HepG2 (cell line): ENCODE measurements around the gene NHERF2. TPM values are rescaled to one million over a fixed set of nuclear protein-coding genes. Genes with fewer than 3 reads are reported as not detected.
A peak's percentile ranks its signal among the peaks of the same experiment; 100 is the strongest.

Experiments used
- CSRNP1 ChIP-seq: sonication (generic); formaldehyde crosslinking; IDR thresholded peaks from 2 replicates; pipeline ENCODE4 v1.8.1; 2023; ENCODE audit warnings: mild to moderate bottlenecking, missing genetic modification reagents
- GMEB2 ChIP-seq: IDR thresholded peaks from 2 replicates; pipeline ENCODE4 v1.6.1; 2016; ENCODE audit warnings: missing biosample characterization, missing genetic modification reagents, low read depth
- HMG20B ChIP-seq: conservative IDR thresholded peaks from 2 replicates; pipeline ENCODE4 v1.6.1; 2016; ENCODE audit warnings: missing genetic modification reagents, missing compliant biosample characterization
- MED8 ChIP-seq: sonication (generic); formaldehyde crosslinking; IDR thresholded peaks from 2 replicates; pipeline ENCODE4 v1.8.1; 2023; ENCODE audit warnings: mild to moderate bottlenecking, missing genetic modification reagents; ENCODE audit not compliant: insufficient replicate concordance
- MEF2D ChIP-seq: sonication (generic); formaldehyde crosslinking; IDR thresholded peaks from 2 replicates; pipeline ENCODE4 v1.5.1; 2020; ENCODE audit warnings: mild to moderate bottlenecking, missing genetic modification reagents
- MIER3 ChIP-seq: IDR thresholded peaks from 2 replicates; pipeline ENCODE4 v1.6.1; 2016; ENCODE audit warnings: missing compliant biosample characterization, borderline replicate concordance
- NFYB ChIP-seq: sonication (generic); formaldehyde crosslinking; IDR thresholded peaks from 2 replicates; pipeline ENCODE4 v1.4.0; 2020; ENCODE audit warnings: missing genetic modification reagents
- NR2C2 ChIP-seq: sonication (generic); formaldehyde crosslinking; IDR thresholded peaks from 2 replicates; pipeline ENCODE4 v1.4.0; 2020; ENCODE audit warnings: missing genetic modification reagents, mild to moderate bottlenecking, moderate library complexity, borderline replicate concordance
- SMC3 ChIP-seq: IDR thresholded peaks from 2 replicates; pipeline ENCODE4 v1.6.1; 2011; ENCODE audit warnings: low read length, improper control_type of control experiment
- SRY ChIP-seq: sonication (generic); formaldehyde crosslinking; IDR thresholded peaks from 2 replicates; pipeline ENCODE4 v1.8.0; 2022; ENCODE audit warnings: mild to moderate bottlenecking, missing genetic modification reagents
- TCF7L2 ChIP-seq: IDR thresholded peaks from 2 replicates; pipeline ENCODE4 v1.6.1; 2011; ENCODE audit warnings: mild to moderate bottlenecking, low read depth, low read length, moderate library complexity
- THRA ChIP-seq: sonication (generic); formaldehyde crosslinking; IDR thresholded peaks from 2 replicates; pipeline ENCODE4 v1.4.0; 2020; ENCODE audit warnings: missing genetic modification reagents, borderline replicate concordance
- ZC3H4 ChIP-seq: sonication (generic); formaldehyde crosslinking; IDR thresholded peaks from 2 replicates; pipeline ENCODE4 v1.4.0; 2020; ENCODE audit warnings: missing genetic modification reagents, borderline replicate concordance
- ZFP90 ChIP-seq: sonication (generic); formaldehyde crosslinking; IDR thresholded peaks from 2 replicates; pipeline ENCODE4 v1.8.0; 2022; ENCODE audit warnings: missing genetic modification reagents, mild to moderate bottlenecking, inconsistent platforms, borderline replicate concordance
- ZNF276 ChIP-seq: sonication (generic); formaldehyde crosslinking; IDR thresholded peaks from 2 replicates; pipeline ENCODE4 v1.4.0; 2020; ENCODE audit warnings: mild to moderate bottlenecking, low read depth, missing genetic modification reagents
- ZNF503 ChIP-seq: sonication (generic); formaldehyde crosslinking; IDR thresholded peaks from 2 replicates; pipeline ENCODE4 v1.4.0; 2020; ENCODE audit warnings: missing genetic modification reagents
- ZNF543 ChIP-seq: sonication (generic); formaldehyde crosslinking; IDR thresholded peaks from 2 replicates; pipeline ENCODE4 v1.4.0; 2020; ENCODE audit warnings: mild to moderate bottlenecking, missing genetic modification reagents
- ZNF773 ChIP-seq: sonication (generic); formaldehyde crosslinking; IDR thresholded peaks from 2 replicates; pipeline ENCODE4 v1.4.0; 2020; ENCODE audit warnings: missing genetic modification reagents, borderline replicate concordance
- polyA plus RNA-seq, 8 experiments: library from polyadenylated mRNA; depleted of rRNA in 3 of 8; stranded (reverse) in 7 of 8; unstranded in 1 of 8; fragments of >200 nt; fragmentation: Illumina TruSeq in 4 of 8; extraction: Trizol in 4 of 8; gene quantifications; 2 replicates each; pipeline versions ENCODE4 v1.2.1 to v1.2.3, GENCODE V29; 2011 to 2016; ENCODE audit warnings: low read depth in 4 of 8, missing spikeins in 1 of 8, mixed read lengths in 1 of 8; ENCODE audit not compliant: insufficient read depth in 1 of 8
- total RNA-seq, 5 experiments: library from RNA; depleted of rRNA; stranded (reverse); fragments of >200 nt; fragmentation: Illumina TruSeq; extraction: Trizol; gene quantifications; 2 replicates each; pipeline ENCODE4 v1.2.3, GENCODE V29; 2016; ENCODE audit warnings: low read depth in 1 of 5
- TF ChIP-seq, protein P1 (sequence below): sonication (generic); formaldehyde crosslinking; IDR thresholded peaks from 2 replicates; pipeline ENCODE4 v1.9.0; 2022; ENCODE audit warnings: low read depth, missing genetic modification reagents

The NHERF2 gene
- total and polyA plus RNA-seq, 2 of the 13 experiments (the other 11 are each of a cell fraction or from before 2014, with no cell fraction given): 23.7 to 39.3 TPM

- TF ChIP-seq THRA (CRISPR knock-in tag) (no peak), ZFP90 (CRISPR knock-in tag) (0 out of 2 replicates have a peak, but pooled peaks have one; percentile 34), ZNF543 (CRISPR knock-in tag) (no peak), NR2C2 (CRISPR knock-in tag) (no peak), ZNF773 (no peak), HMG20B (CRISPR knock-in tag) (no peak), GMEB2 (CRISPR knock-in tag) (no peak), MEF2D (CRISPR knock-in tag) (no peak), TCF7L2 (no peak), SRY (CRISPR knock-in tag) (peak; percentile 29; the same call in 1 of the 2 replicates), CSRNP1 (peak; percentile 51; the same call in 1 of the 2 replicates), MIER3 (CRISPR knock-in tag) (no peak), MED8 (CRISPR knock-in tag) (no peak), ZNF276 (CRISPR knock-in tag) (0 out of 2 replicates have a peak, but pooled peaks have one; percentile 29), SMC3 (0 out of 2 replicates have a peak, but pooled peaks have one; percentile 10), ZNF503 (CRISPR knock-in tag) (no peak), NFYB (CRISPR knock-in tag) (no peak), ZC3H4 (CRISPR knock-in tag) (no peak)
- TF ChIP-seq, protein P1, sequence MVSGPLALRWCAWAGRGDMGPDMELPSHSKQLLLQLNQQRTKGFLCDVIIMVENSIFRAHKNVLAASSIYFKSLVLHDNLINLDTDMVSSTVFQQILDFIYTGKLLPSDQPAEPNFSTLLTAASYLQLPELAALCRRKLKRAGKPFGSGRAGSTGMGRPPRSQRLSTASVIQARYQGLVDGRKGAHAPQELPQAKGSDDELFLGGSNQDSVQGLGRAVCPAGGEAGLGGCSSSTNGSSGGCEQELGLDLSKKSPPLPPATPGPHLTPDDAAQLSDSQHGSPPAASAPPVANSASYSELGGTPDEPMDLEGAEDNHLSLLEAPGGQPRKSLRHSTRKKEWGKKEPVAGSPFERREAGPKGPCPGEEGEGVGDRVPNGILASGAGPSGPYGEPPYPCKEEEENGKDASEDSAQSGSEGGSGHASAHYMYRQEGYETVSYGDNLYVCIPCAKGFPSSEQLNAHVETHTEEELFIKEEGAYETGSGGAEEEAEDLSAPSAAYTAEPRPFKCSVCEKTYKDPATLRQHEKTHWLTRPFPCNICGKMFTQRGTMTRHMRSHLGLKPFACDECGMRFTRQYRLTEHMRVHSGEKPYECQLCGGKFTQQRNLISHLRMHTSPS (CRISPR knock-in tag): no peak
Measured at GRCh38 chr16:1982991-1983543, 43.6 kb upstream of the NHERF2 start (continued).
